GDM1 (cell line): ENCODE results near the gene ATP6V0B.

Source experiments
- DNase-seq: peaks from one replicate; lab custom pipeline; 2025; lab: John Stamatoyannopoulos, UW

ATP6V0B gene

GRCh38 chr1:43946236-43947060, 28.3 kb upstream of the ATP6V0B start, which contains the start of gene IPO13:
TSS of gene IPO13 (plus strand) at chr1:43946950. CDS start at chr1:43947601, 651 bp downstream.
- peak; percentile 93 for DNase-seq

- DNase-seq: no peak
Measured at GRCh38 chr1:43947061-43947873, 27.5 kb upstream of the ATP6V0B start.

GRCh38 chr1:43947874-43948437, 26.8 kb upstream of the ATP6V0B start:
- no peak for DNase-seq

GRCh38 chr1:43949678-43950077, 25.1 kb upstream of the ATP6V0B start:
- DNase-seq: no peak

- no peak for DNase-seq
Measured at GRCh38 chr1:43951021-43951985, 23.5 kb upstream of the ATP6V0B start.

- no peak for DNase-seq
Measured at GRCh38 chr1:43952731-43953346, 21.9 kb upstream of the ATP6V0B start.

- DNase-seq: no peak
Measured at GRCh38 chr1:43953361-43953760, 21.4 kb upstream of the ATP6V0B start.

- DNase-seq: no peak
Measured at GRCh38 chr1:43954036-43954435, 20.7 kb upstream of the ATP6V0B start.

- no peak for DNase-seq
Measured at GRCh38 chr1:43956234-43956633, 18.5 kb upstream of the ATP6V0B start.

- DNase-seq: no peak
Measured at GRCh38 chr1:43957407-43958040, 17.2 kb upstream of the ATP6V0B start.

- DNase-seq: no peak
Measured at GRCh38 chr1:43958351-43959255, 16.2 kb upstream of the ATP6V0B start.

- DNase-seq: no peak
Measured at GRCh38 chr1:43960798-43961197, 14.0 kb upstream of the ATP6V0B start.

GRCh38 chr1:43961692-43962091, 13.1 kb upstream of the ATP6V0B start:
- DNase-seq: no peak

- DNase-seq: no peak
Measured at GRCh38 chr1:43962324-43962723, 12.4 kb upstream of the ATP6V0B start.

GRCh38 chr1:43963006-43963405, 11.8 kb upstream of the ATP6V0B start:
- no peak for DNase-seq

- no peak for DNase-seq
Measured at GRCh38 chr1:43963890-43964289, 10.9 kb upstream of the ATP6V0B start.

- no peak for DNase-seq
Measured at GRCh38 chr1:43965316-43965715, 9.4 kb upstream of the ATP6V0B start.

GRCh38 chr1:43968348-43968948, 6.3 kb upstream of the ATP6V0B start:
- DNase-seq: no peak

GRCh38 chr1:43969416-43969745, 5.4 kb upstream of the ATP6V0B start:
- no peak for DNase-seq
